BE2C (cell line): ENCODE results near the gene PIP5KL1.

Experiments used
- DNase-seq: peaks from one replicate; pipeline ENCODE4 v3.0.0-alpha.2; 2020
- H3K27me3 ChIP-seq: fragments of 250-450 bp; sonication (Bioruptor Pico); 2 replicates; pipeline ENCODE4 v1.5.1; 2020; ENCODE audit warnings: mild to moderate bottlenecking
- H3K36me3 ChIP-seq: fragments of 250-450 bp; sonication (Bioruptor Pico); 2 replicates; pipeline ENCODE4 v1.5.1; 2020; ENCODE audit warnings: mild to moderate bottlenecking
- H3K4me1 ChIP-seq: fragments of 250-450 bp; sonication (Bioruptor Pico); 2 replicates; pipeline ENCODE4 v1.5.1; 2020
- H3K4me3 ChIP-seq: 2 replicates; pipeline ENCODE4 v1.5.1; 2011; ENCODE audit warnings: low read depth, low read length
- H3K9me3 ChIP-seq: fragments of 250-450 bp; sonication (Bioruptor Pico); 2 replicates; pipeline ENCODE4 v1.5.1; 2020
- TF ChIP-seq, protein P1 (sequence below): IDR thresholded peaks from 2 replicates; pipeline ENCODE4 v1.5.1; 2012; ENCODE audit warnings: mild to moderate bottlenecking, low read depth, low read length

The PIP5KL1 gene

DNA sequence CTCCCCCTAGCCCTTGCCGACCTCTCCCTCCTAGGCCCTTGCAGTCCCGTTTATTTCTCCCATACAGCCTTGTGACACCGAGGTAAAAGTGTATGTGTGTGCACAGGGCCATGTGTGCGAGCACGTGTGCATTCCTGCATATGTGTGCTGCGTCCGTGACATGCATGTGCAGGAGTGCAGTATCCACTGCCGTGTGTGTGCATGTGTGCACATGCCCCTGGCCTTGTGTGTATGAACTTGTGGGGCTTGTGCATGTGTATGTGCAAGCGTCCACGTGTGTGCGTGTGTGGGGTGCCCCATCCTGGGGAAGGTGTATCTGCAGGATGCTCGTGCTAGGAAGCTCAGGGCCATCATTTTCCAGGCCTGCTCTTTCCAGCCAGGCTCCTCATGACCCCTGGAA is 59.7 kb downstream of the PIP5KL1 start:
- Histone ChIP-seq H3K4me3 (no peak overlapping the region), H3K4me1 (peaks cover 1% of the 10 kb centered on the region), H3K9me3 (no peaks in the 10 kb centered on the region), H3K36me3 (peaks cover 6% of the 10 kb centered on the region), H3K27me3 (no peaks in the 10 kb centered on the region)
- no peak for DNase-seq
- TF ChIP-seq, protein P1, sequence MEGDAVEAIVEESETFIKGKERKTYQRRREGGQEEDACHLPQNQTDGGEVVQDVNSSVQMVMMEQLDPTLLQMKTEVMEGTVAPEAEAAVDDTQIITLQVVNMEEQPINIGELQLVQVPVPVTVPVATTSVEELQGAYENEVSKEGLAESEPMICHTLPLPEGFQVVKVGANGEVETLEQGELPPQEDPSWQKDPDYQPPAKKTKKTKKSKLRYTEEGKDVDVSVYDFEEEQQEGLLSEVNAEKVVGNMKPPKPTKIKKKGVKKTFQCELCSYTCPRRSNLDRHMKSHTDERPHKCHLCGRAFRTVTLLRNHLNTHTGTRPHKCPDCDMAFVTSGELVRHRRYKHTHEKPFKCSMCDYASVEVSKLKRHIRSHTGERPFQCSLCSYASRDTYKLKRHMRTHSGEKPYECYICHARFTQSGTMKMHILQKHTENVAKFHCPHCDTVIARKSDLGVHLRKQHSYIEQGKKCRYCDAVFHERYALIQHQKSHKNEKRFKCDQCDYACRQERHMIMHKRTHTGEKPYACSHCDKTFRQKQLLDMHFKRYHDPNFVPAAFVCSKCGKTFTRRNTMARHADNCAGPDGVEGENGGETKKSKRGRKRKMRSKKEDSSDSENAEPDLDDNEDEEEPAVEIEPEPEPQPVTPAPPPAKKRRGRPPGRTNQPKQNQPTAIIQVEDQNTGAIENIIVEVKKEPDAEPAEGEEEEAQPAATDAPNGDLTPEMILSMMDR, result no peak
